Muscle of leg (tissue), 11 donors: ENCODE data around the gene GALNT17. TPM values are rescaled to one million over a fixed set of nuclear protein-coding genes. Genes with fewer than 3 reads are reported as not detected.
"Not testable (repeated sequence)": the region's sequence is repeated elsewhere in the genome, so short reads cannot be mapped to it uniquely, and the experiment has no call there.

Experiments
- DNase-seq: peaks from one replicate; pipeline ENCODE4 v3.0.0; 2013
- H3K27ac ChIP-seq: one replicate; pipeline ENCODE4 v1.5.1; 2013; ENCODE audit warnings: mild to moderate bottlenecking, low read length, control low read depth
- H3K27me3 ChIP-seq: one replicate; pipeline ENCODE4 v1.6.1; 2013; ENCODE audit warnings: low read length; ENCODE audit not compliant: control insufficient read depth, insufficient read depth
- H3K36me3 ChIP-seq: one replicate; pipeline ENCODE4 v1.6.1; 2013; ENCODE audit warnings: low read length; ENCODE audit not compliant: control insufficient read depth, insufficient read depth
- H3K4me1 ChIP-seq: one replicate; pipeline ENCODE4 v1.6.1; 2013; ENCODE audit warnings: low read length; ENCODE audit not compliant: control insufficient read depth, insufficient read depth
- H3K4me3 ChIP-seq: one replicate; pipeline ENCODE4 v1.5.1; 2013; ENCODE audit warnings: low read length, control low read depth
- H3K9me3 ChIP-seq: replicated peaks from 2 replicates; pipeline ENCODE4 v1.6.1; 2013; ENCODE audit warnings: low read depth, low read length; ENCODE audit not compliant: control insufficient read depth
- WGBS: methylation state at CpG from one replicate; pipeline ENCODE4 v1.1.5; 2013; ENCODE audit warnings: missing lambda C conversion rate; ENCODE audit not compliant: insufficient coverage; 5-methylcytosine and 5-hydroxymethylcytosine counted together
- polyA plus RNA-seq, 8 donors: library from polyadenylated mRNA; unstranded; fragments of 120-200 nt; gene quantifications; one replicate each; pipeline versions ENCODE4 v1.2.1 to v1.2.3, GENCODE V29; 2013; ENCODE audit warnings: inconsistent platforms in 1 of 8, low replicate concordance in 1 of 8; ENCODE audit not compliant: insufficient read length in 8 of 8, insufficient read depth in 1 of 8
- total RNA-seq: library from RNA; stranded (reverse); fragments of 120-200 nt; gene quantifications from one replicate; pipeline ENCODE4 v1.2.4, GENCODE V29; 2013

Gene GALNT17
- total and polyA plus RNA-seq, 9 donors = 22.5 to 40.0 (median 29.5) TPM

DNA sequence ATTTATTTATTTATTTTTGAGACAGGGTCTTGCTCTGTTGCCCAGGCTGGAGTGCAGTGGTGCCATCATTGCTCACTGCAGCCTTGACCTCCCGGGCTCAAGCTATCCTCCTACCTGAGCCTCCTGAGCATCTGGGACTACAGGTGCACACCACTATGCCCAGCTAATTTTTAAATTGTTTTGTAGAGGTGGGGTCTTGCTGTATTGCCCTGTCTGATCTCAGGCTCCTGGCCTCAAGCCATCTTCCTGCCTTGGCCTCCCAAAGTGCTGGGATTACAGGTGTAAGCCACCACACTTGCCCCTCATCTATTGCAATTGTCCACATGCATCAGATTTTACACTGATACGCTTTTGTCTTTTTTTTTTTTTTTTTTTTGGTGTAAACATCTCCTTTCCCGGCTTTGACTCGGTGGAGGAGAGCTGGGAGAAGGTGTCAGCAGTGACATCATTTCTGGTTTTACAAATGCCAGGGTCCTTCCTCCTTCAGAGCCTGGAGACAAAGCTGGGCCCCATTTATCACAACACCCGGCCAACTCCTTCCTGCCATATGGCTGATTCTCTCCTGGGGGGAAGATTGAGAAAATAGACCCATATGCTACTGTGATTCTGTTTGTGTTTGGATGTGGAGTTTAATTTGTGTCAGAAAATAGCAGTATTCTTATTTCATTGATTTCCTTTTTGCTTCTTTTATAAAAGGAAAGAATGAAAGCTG lies 61.3 kb downstream of the GALNT17 start:
- Histone ChIP-seq H3K27me3 (no peaks in the 10 kb centered on the region), H3K4me1 (peaks cover 3% of the 10 kb centered on the region), H3K27ac (no peak overlapping the region), H3K36me3 (no peaks in the 10 kb centered on the region), H3K9me3 (peaks cover 4% of the 10 kb centered on the region), H3K4me3 (no peak overlapping the region)
- no CpG with 5 or more reads among the region's 5 CpGs for WGBS
- DNase-seq = no peak

DNA sequence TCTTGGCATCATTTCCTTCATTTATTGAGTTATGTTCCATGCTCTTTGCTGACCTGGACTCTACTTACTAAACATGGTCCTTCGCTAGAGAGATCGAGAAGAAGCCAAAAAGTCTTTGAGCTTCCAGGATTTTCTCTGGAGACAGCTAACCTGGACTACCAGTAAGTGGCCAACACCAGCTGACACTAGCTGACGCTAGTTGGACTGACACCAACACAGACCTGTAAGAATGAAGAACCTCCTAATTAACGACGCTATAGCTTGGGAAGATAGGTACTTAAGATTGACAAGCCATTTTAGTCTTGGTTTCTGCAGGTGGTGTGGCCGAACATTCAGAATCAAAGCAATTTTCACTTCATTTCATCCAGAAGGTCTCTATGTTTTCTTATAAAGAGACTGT lies 66.4 kb downstream of the GALNT17 start:
- no peaks in the 10 kb centered on the region for H3K27me3 ChIP-seq
- H3K9me3 ChIP-seq = no peaks in the 10 kb centered on the region
- H3K4me1 ChIP-seq = no peaks in the 10 kb centered on the region
- H3K27ac ChIP-seq = no peak overlapping the region
- H3K36me3 ChIP-seq = no peaks in the 10 kb centered on the region
- DNase-seq = no peak
- WGBS = 93% methylated on average over 3 of the region's 6 CpGs
- H3K4me3 ChIP-seq = no peak overlapping the region

DNA sequence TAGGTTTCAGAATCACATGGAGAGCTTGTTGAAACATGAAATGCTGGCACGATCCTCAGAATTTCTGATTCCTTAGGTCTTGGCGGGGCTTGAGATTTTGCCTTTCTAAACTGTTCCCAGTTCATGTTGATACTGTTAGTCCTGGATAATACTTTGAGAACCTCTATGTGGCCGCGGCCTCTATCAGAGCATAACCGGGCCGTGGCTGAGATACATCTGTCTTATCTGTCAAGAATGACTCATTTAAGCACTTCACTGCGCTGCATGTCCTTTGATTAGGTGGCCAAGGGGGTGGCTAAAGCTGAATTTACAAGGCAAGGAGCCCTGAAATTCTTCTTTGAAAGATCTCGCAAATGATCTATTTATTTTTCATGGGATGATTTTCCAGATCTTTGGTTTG lies 66.9 kb downstream of the GALNT17 start:
- H3K4me3 ChIP-seq = no peak overlapping the region
- DNase-seq = no peak
- H3K27ac ChIP-seq = no peak overlapping the region
- no peaks in the 10 kb centered on the region for H3K9me3 ChIP-seq
- WGBS = 93% methylated on average over 7 of the region's 8 CpGs
- H3K27me3 ChIP-seq = no peaks in the 10 kb centered on the region
- H3K4me1 ChIP-seq = no peaks in the 10 kb centered on the region
- no peaks in the 10 kb centered on the region for H3K36me3 ChIP-seq

DNA sequence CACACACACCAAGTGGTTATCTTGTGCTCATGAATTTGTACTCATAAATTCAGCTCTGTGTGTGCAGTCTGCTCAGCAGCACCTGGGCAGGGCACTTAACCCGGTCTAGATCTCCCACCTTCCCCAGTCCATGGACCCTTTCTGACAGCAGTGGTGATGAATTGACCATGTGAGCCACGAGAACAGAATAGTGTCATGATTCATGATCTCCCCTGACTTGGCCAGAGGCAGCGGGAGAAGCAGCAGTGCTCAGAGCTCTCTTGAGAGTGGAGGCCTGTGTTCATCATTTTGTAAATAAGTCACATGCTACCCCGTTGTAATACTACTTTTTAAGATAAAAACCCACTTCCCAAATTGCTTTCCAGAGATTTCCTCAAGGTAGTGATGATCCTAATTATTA lies 74.2 kb downstream of the GALNT17 start:
- H3K27me3 ChIP-seq = no peaks in the 10 kb centered on the region
- no peak overlapping the region for H3K4me3 ChIP-seq
- H3K27ac ChIP-seq = no peak overlapping the region
- no peaks in the 10 kb centered on the region for H3K36me3 ChIP-seq
- 17% methylated on average over 1 of the region's 4 CpGs for WGBS
- no peak for DNase-seq
- no peaks in the 10 kb centered on the region for H3K9me3 ChIP-seq
- H3K4me1 ChIP-seq = peaks cover 2% of the 10 kb centered on the region

DNA sequence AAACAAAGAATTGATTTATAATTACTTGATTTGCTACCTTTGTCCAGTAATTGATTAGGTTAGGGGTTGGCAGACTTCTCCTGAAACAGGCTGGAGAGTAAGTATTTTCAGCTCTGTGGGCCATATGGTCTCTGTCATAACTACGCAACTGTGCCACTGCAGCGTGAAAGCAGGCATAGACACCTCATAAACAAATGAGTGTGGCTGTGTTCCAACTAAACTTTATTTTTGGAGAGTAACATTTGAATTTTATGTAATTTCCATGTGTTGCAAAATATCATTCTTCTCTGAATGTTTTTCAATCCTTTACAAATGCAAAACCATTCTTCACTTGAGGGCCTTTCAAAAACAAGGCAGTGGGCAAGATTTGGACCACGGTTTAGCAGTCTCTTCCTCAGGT lies 76.9 kb downstream of the GALNT17 start:
- DNase-seq = peak; percentile 65
- no peak overlapping the region for H3K4me3 ChIP-seq
- no CpG with 5 or more reads among the region's 3 CpGs for WGBS
- no peaks in the 10 kb centered on the region for H3K36me3 ChIP-seq
- H3K9me3 ChIP-seq = peaks cover 2% of the 10 kb centered on the region
- H3K27ac ChIP-seq = no peak overlapping the region
- H3K27me3 ChIP-seq = no peaks in the 10 kb centered on the region
- peaks cover 2% of the 10 kb centered on the region for H3K4me1 ChIP-seq

- not testable (repeated sequence) for H3K9me3 ChIP-seq, DNase-seq, H3K27me3 ChIP-seq, H3K4me1 ChIP-seq, H3K4me3 ChIP-seq, H3K27ac ChIP-seq, H3K36me3 ChIP-seq
- WGBS = 100% methylated on average over 2 of the region's 4 CpGs
Observed at GRCh38 chr7:71209484-71209883, 77.5 kb downstream of the GALNT17 start.

- DNase-seq = no peak
Observed at GRCh38 chr7:71210220-71210619, 78.3 kb downstream of the GALNT17 start.

DNA sequence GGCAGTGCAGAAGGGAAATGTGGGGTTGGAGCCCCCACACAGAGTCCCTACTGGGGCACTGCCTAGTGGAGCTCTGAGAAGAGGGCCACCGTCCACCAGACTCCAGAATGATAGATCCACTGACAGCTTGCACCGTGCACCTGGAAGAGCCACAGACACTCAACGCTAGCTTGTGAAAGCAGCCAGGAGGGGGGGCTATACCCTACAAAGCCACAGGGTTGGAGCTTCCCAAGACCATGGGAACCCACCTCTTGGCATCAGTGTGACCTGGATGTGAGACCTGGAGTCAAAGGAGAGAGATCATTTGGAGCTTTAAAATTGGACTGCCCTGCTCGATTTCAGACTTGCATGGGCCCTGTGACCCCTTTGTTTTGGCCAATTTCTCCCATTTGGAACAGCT lies 80.5 kb downstream of the GALNT17 start:
- not testable (repeated sequence) for H3K4me3 ChIP-seq, DNase-seq, H3K27me3 ChIP-seq, H3K36me3 ChIP-seq, H3K9me3 ChIP-seq, H3K4me1 ChIP-seq, H3K27ac ChIP-seq
- WGBS = no CpG with 5 or more reads among the region's 4 CpGs

More at GRCh38 chr7:71210220-71210619, 78.3 kb downstream of the GALNT17 start:
- Histone ChIP-seq H3K9me3 (peaks cover 5% of the 10 kb centered on the region), H3K4me3 (no peak overlapping the region), H3K36me3 (no peaks in the 10 kb centered on the region), H3K4me1 (peaks cover 2% of the 10 kb centered on the region), H3K27me3 (no peaks in the 10 kb centered on the region), H3K27ac (no peak overlapping the region)
- 80% methylated on average over 3 of the region's 5 CpGs for WGBS

GRCh38 chr7:71216211-71216610 lies 84.3 kb downstream of the GALNT17 start:
- no peak overlapping the region for H3K4me3 ChIP-seq
- no peak overlapping the region for H3K27ac ChIP-seq
- H3K27me3 ChIP-seq = no peaks in the 10 kb centered on the region
- H3K9me3 ChIP-seq = peaks cover 21% of the 10 kb centered on the region
- no peaks in the 10 kb centered on the region for H3K36me3 ChIP-seq
- no CpG with 5 or more reads among the region's 4 CpGs for WGBS
- H3K4me1 ChIP-seq = no peaks in the 10 kb centered on the region
- no peak for DNase-seq

DNA sequence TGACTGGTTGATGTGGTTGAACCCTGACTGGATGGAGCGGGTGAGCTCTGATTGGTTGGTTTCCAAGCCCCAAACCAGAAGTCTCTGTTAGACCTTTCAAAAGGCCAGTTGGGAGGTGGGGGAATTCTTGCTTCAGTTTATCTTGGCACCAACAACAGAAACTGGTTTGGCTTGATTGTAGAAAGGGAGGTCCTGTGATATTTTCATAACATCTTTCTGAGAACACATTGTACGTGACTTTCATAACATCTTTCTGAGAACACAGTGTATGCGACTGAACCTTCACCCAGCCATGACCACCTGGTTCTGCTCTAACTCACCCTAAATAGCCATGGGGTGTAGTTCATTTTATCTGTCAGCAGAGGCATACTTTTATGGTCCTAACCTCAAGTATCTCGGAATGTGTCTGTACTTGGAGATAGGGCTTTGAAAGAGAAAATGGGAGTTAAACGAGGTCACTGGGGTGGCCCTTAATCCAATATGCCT lies 88.3 kb downstream of the GALNT17 start:
- Histone ChIP-seq H3K9me3 (peaks cover 18% of the 10 kb centered on the region), H3K4me1 (no peaks in the 10 kb centered on the region), H3K36me3 (no peaks in the 10 kb centered on the region), H3K27ac (no peak overlapping the region), H3K27me3 (no peaks in the 10 kb centered on the region), H3K4me3 (no peak overlapping the region)
- DNase-seq = no peak
- 79% methylated on average over 3 of the region's 5 CpGs for WGBS

DNA sequence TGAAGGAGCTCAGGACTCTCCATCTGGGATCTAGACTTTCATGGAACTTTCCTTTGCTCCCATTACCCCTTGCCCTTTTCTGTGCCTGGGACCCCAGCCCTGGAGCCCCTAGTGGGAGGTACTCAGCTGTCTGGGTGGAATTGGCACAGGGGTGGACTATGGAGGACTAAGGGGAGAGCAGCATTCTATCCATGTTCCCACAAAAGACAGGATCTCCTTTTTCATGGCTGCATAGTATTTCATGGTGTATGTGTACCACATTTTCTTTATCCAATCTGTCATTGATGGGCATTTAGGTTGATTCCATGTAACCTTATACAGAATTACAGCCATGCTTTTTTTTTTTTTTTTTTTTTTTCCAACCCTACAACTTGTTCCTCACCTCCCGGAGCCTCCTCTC lies 89.1 kb downstream of the GALNT17 start:
- H3K27ac ChIP-seq = no peak overlapping the region

More for the DNA sequence above, 89.1 kb downstream of the GALNT17 start:
- Histone ChIP-seq H3K27me3 (no peaks in the 10 kb centered on the region), H3K4me1 (no peaks in the 10 kb centered on the region), H3K36me3 (no peaks in the 10 kb centered on the region), H3K4me3 (no peak overlapping the region), H3K9me3 (peaks cover 18% of the 10 kb centered on the region)
- 100% methylated on average over 1 of the region's 1 CpG for WGBS
- no peak for DNase-seq
